A549 (cell line): ENCODE results near the gene RABGAP1L. TPM values are rescaled to one million over a fixed set of nuclear protein-coding genes. Genes with fewer than 3 reads are reported as not detected.

Source experiments
- ATAC-seq, 2 experiments: fragments of 200-7000 bp in 1 of 2; fragments of >200 bp in 1 of 2; cut with Nextera tagmentation in 1 of 2; cut with Tn5 transposase in 1 of 2; 3 replicates each; pipeline versions ENCODE4 v1.8.0 to v1.9.1; 2018 to 2020; ENCODE audit warnings: mild to moderate bottlenecking in 1 of 2, moderate library complexity in 1 of 2
- CTCF ChIA-PET: fragments of 300-600 bp; sonication (Branson Sonifier 250); formaldehyde crosslinking; extraction: SDS; loops from one replicate; lab custom pipeline; 2021; ENCODE audit warnings: antibody characterized with exemption, inconsistent platforms; lab: Yijun Ruan, JAX
- POLR2A ChIA-PET: fragments of 350-600 bp; formaldehyde crosslinking; extraction: SDS; loops from one replicate; lab custom pipeline; 2021; ENCODE audit warnings: antibody characterized with exemption, inconsistent platforms; lab: Yijun Ruan, JAX
- DNase-seq, 2 experiments: peaks; one replicate each; pipeline versions ENCODE4 v3.0.0 to v3.0.0-alpha.2; 2011 to 2016; ENCODE audit warnings: low read depth in 1 of 2, low spot score in 1 of 2
- FAIRE-seq: peaks from 2 replicates; lab custom pipeline; 2011; peaks lifted over from hg19 to GRCh38; lab: Jason Lieb, UNC
- H3K27ac ChIP-seq, 2 experiments: fragments of >200 bp; sonication (Bioruptor Twin); formaldehyde crosslinking; 3 replicates each; pipeline ENCODE4 v1.5.1; 2016 to 2017
- H3K4me1 ChIP-seq: fragments of >200 bp; sonication (Bioruptor Twin); formaldehyde crosslinking; 3 replicates; pipeline ENCODE4 v1.6.1; 2016
- H3K4me2 ChIP-seq: fragments of >200 bp; sonication (Bioruptor Twin); formaldehyde crosslinking; 3 replicates; pipeline ENCODE4 v1.6.1; 2016
- H3K4me3 ChIP-seq: fragments of >200 bp; sonication (Bioruptor Twin); formaldehyde crosslinking; 3 replicates; pipeline ENCODE4 v1.5.1; 2016
- H3K9me3 ChIP-seq: fragments of >200 bp; sonication (Bioruptor Twin); formaldehyde crosslinking; 3 replicates; pipeline ENCODE4 v1.6.1; 2016
- BHLHE40 ChIP-seq: IDR thresholded peaks from 2 replicates; pipeline ENCODE4 v1.6.1; 2012; ENCODE audit warnings: low read depth, low read length, inconsistent platforms
- CBX2 ChIP-seq: fragments of 200-600 bp; sonication (generic); IDR thresholded peaks from 2 replicates; pipeline ENCODE4 v1.6.1; 2016; ENCODE audit warnings: low read depth, mild to moderate bottlenecking, borderline replicate concordance
- CEBPB ChIP-seq, 2 experiments: fragments of >200 bp in 1 of 2; sonication (Bioruptor Twin) in 1 of 2; formaldehyde crosslinking in 1 of 2; IDR thresholded peaks; 2 replicates each; pipeline ENCODE4 v1.6.1; 2012 to 2016
- CHD4 ChIP-seq: fragments of 200-600 bp; sonication (generic); IDR thresholded peaks from 2 replicates; pipeline ENCODE4 v1.6.1; 2016; ENCODE audit warnings: antibody characterized with exemption, mild to moderate bottlenecking, borderline replicate concordance
- EHMT2 ChIP-seq: fragments of 200-600 bp; sonication (generic); IDR thresholded peaks from 2 replicates; pipeline ENCODE4 v1.6.1; 2016; ENCODE audit warnings: antibody characterized with exemption, low read depth, mild to moderate bottlenecking, moderate library complexity
- FOSB ChIP-seq: fragments of 250-450 bp; sonication (Bioruptor Pico); IDR thresholded peaks from 2 replicates; pipeline ENCODE4 v1.5.0; 2020; ENCODE audit warnings: mild to moderate bottlenecking, moderate library complexity
- HMGXB4 ChIP-seq: fragments of 250-450 bp; sonication (Bioruptor Pico); IDR thresholded peaks from 2 replicates; pipeline ENCODE4 v1.5.0; 2021; ENCODE audit warnings: mild to moderate bottlenecking, moderate library complexity, borderline replicate concordance
- JUN ChIP-seq, 2 experiments: fragments of >200 bp; sonication (Bioruptor Twin); formaldehyde crosslinking; IDR thresholded peaks; 2 replicates in 1 of 2; 3 replicates in 1 of 2; pipeline ENCODE4 v1.6.1; 2016 to 2017
- KDM1A ChIP-seq: fragments of 200-600 bp; sonication (generic); IDR thresholded peaks from 2 replicates; pipeline ENCODE4 v1.6.1; 2016; ENCODE audit warnings: low read depth, mild to moderate bottlenecking
- MAFK ChIP-seq: fragments of 450-650 bp; IDR thresholded peaks from 2 replicates; pipeline ENCODE4 v1.6.1; 2014; ENCODE audit not compliant: partially characterized antibody
- MAX ChIP-seq: IDR thresholded peaks from 2 replicates; pipeline ENCODE4 v1.6.1; 2012
- NFE2L2 ChIP-seq: fragments of 150-350 bp; conservative IDR thresholded peaks from 2 replicates; pipeline ENCODE4 v1.6.1; 2014; ENCODE audit warnings: low read length
- NPAS2 ChIP-seq: fragments of 250-450 bp; sonication (Bioruptor Pico); IDR thresholded peaks from 2 replicates; pipeline ENCODE4 v1.8.0; 2022; ENCODE audit warnings: mild to moderate bottlenecking, moderate library complexity, borderline replicate concordance
- NR3C1 ChIP-seq: fragments of >200 bp; sonication (Bioruptor Twin); formaldehyde crosslinking; IDR thresholded peaks from 3 replicates; pipeline ENCODE4 v1.6.1; 2017
- PHF8 ChIP-seq: fragments of 200-600 bp; sonication (generic); IDR thresholded peaks from 2 replicates; pipeline ENCODE4 v1.6.1; 2016; ENCODE audit warnings: low read depth, mild to moderate bottlenecking, antibody characterized with exemption, moderate library complexity, borderline replicate concordance
- RAD21 ChIP-seq, 2 experiments: fragments of >200 bp in 1 of 2; sonication (Bioruptor Twin) in 1 of 2; formaldehyde crosslinking in 1 of 2; IDR thresholded peaks in 1 of 2; conservative IDR thresholded peaks in 1 of 2; 2 replicates in 1 of 2; 3 replicates in 1 of 2; pipeline ENCODE4 v1.6.1; 2012 to 2018; ENCODE audit warnings: inconsistent platforms in 1 of 2
- RARB ChIP-seq: fragments of 250-450 bp; sonication (Bioruptor Pico); IDR thresholded peaks from 2 replicates; pipeline ENCODE4 v1.8.0; 2021; ENCODE audit warnings: mild to moderate bottlenecking, moderate library complexity
- REST ChIP-seq: fragments of 200-600 bp; sonication (generic); IDR thresholded peaks from 2 replicates; pipeline ENCODE4 v1.6.1; 2016; ENCODE audit warnings: antibody characterized with exemption, mild to moderate bottlenecking, moderate library complexity
- RFX5 ChIP-seq: fragments of 450-650 bp; IDR thresholded peaks from 2 replicates; pipeline ENCODE4 v1.7.1; 2014; ENCODE audit warnings: antibody characterized with exemption, mild to moderate bottlenecking, moderate library complexity
- RNF2 ChIP-seq: fragments of 200-600 bp; sonication (generic); IDR thresholded peaks from 2 replicates; pipeline ENCODE4 v1.6.1; 2016; ENCODE audit warnings: low read depth, mild to moderate bottlenecking, antibody characterized with exemption, moderate library complexity, borderline replicate concordance
- ZNF302 ChIP-seq: fragments of 250-450 bp; sonication (Bioruptor Pico); IDR thresholded peaks from 2 replicates; pipeline ENCODE4 v1.9.0; 2021; ENCODE audit warnings: inconsistent platforms, mild to moderate bottlenecking, moderate library complexity
- WGBS: methylation state at CpG from one replicate; pipeline ENCODE4 v1.1.6; 2017; ENCODE audit errors: missing lambda C conversion rate; 5-methylcytosine and 5-hydroxymethylcytosine counted together
- polyA plus RNA-seq, 4 experiments: library from polyadenylated mRNA; depleted of rRNA in 3 of 4; stranded (reverse); fragments of >200 nt; fragmentation: RNase III in 1 of 4; extraction: RNeasy Plus Mini Kit Qiagen cat#74134 plus additional on column Dnase treatment in 1 of 4; gene quantifications; 2 replicates in 3 of 4; 3 replicates in 1 of 4; pipeline ENCODE4 v1.2.3, GENCODE V29; 2011 to 2017
- TF ChIP-seq, protein P1 (sequence below): IDR thresholded peaks from 2 replicates; pipeline ENCODE4 v1.6.1; 2012
- TF ChIP-seq, protein P2 (sequence below): fragments of 250-450 bp; sonication (Bioruptor Pico); IDR thresholded peaks from 2 replicates; pipeline ENCODE4 v1.5.0; 2020; ENCODE audit warnings: low read depth, mild to moderate bottlenecking, moderate library complexity
- TF ChIP-seq, protein P3 (sequence below): fragments of >200 bp; sonication (Bioruptor Twin); formaldehyde crosslinking; IDR thresholded peaks from 3 replicates; pipeline ENCODE4 v1.6.1; 2016

The RABGAP1L gene
- polyA plus RNA-seq, 2 of the 4 experiments (the other 2 are of a cell fraction) = 8.2 to 18.6 TPM

DNA sequence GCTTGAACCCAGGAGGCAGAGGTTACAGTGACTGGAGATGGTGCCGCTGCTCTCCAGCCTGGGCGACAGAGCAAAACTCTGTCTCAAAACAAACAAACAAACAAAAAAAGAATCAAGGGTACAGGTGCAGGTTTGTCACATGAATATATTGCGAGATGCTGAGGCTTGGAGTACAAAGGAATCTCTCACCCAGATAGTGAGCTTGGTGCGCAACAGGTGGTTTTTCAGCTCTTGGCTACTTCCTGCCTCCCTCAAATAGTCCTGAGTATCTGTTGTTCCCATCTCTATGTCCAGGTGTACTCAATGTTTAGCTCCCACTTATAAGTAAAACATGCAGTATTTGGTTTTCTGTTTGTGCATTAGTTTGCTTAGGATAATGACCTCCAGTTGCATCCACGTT lies 666.5 kb downstream of the RABGAP1L start:
- no peak overlapping the region for H3K4me3 ChIP-seq
- H3K4me1 ChIP-seq = no peaks in the 10 kb centered on the region
- ChIA-PET POLR2A (no interaction called here), CTCF (no interaction called here)
- H3K27ac ChIP-seq = no peak overlapping the region
- H3K4me2 ChIP-seq = no peak overlapping the region
- FAIRE-seq = no peak
- TF ChIP-seq CHD4 (no peak), NR3C1 (no peak), HMGXB4 (CRISPR knock-in tag) (no peak), BHLHE40 (no peak), RFX5 (no peak), PHF8 (no peak), KDM1A (no peak), REST (no peak), NPAS2 (CRISPR knock-in tag) (no peak), MAFK (no peak), JUN (IDR thresholded peaks at IDR 0.05) (no peak), RNF2 (no peak), FOSB (CRISPR knock-in tag) (no peak), CBX2 (no peak)
- TF ChIP-seq, protein P1, sequence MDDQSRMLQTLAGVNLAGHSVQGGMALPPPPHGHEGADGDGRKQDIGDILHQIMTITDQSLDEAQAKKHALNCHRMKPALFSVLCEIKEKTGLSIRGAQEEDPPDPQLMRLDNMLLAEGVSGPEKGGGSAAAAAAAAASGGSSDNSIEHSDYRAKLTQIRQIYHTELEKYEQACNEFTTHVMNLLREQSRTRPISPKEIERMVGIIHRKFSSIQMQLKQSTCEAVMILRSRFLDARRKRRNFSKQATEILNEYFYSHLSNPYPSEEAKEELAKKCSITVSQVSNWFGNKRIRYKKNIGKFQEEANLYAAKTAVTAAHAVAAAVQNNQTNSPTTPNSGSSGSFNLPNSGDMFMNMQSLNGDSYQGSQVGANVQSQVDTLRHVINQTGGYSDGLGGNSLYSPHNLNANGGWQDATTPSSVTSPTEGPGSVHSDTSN = no peak
- TF ChIP-seq, protein P2, sequence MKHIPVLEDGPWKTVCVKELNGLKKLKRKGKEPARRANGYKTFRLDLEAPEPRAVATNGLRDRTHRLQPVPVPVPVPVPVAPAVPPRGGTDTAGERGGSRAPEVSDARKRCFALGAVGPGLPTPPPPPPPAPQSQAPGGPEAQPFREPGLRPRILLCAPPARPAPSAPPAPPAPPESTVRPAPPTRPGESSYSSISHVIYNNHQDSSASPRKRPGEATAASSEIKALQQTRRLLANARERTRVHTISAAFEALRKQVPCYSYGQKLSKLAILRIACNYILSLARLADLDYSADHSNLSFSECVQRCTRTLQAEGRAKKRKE (CRISPR knock-in tag) = no peak
- ATAC-seq = no peak
- no peak for DNase-seq
- 89% methylated on average over 5 of the region's 5 CpGs for WGBS
- no peaks in the 10 kb centered on the region for H3K9me3 ChIP-seq

GRCh38 chr1:174828264-174828663 lies 668.9 kb downstream of the RABGAP1L start:
- FAIRE-seq = no peak
- Histone ChIP-seq H3K9me3 (no peaks in the 10 kb centered on the region), H3K4me1 (no peaks in the 10 kb centered on the region), H3K4me3 (no peak overlapping the region), H3K27ac (no peak overlapping the region), H3K4me2 (no peak overlapping the region)
- 51% methylated on average over 3 of the region's 3 CpGs for WGBS
- POLR2A ChIA-PET = no interaction called here
- CTCF ChIA-PET = no interaction called here
- no peak for DNase-seq
- no peak for ATAC-seq
- no peak for TF ChIP-seq RFX5
- TF ChIP-seq, protein P3, sequence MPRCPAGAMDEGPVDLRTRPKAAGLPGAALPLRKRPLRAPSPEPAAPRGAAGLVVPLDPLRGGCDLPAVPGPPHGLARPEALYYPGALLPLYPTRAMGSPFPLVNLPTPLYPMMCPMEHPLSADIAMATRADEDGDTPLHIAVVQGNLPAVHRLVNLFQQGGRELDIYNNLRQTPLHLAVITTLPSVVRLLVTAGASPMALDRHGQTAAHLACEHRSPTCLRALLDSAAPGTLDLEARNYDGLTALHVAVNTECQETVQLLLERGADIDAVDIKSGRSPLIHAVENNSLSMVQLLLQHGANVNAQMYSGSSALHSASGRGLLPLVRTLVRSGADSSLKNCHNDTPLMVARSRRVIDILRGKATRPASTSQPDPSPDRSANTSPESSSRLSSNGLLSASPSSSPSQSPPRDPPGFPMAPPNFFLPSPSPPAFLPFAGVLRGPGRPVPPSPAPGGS = no peak
- TF ChIP-seq MAFK = no peak
- TF ChIP-seq EHMT2 = no peak
- TF ChIP-seq MAX = no peak
- TF ChIP-seq CEBPB (IDR thresholded peaks at IDR 0.05) = no peak
- no peak for TF ChIP-seq RAD21 (conservative IDR thresholded peaks at IDR 0.05 in 1 of 2, IDR thresholded peaks at IDR 0.05 in 1 of 2)
- no peak for TF ChIP-seq CHD4
- TF ChIP-seq, protein P2 (CRISPR knock-in tag) = no peak
- TF ChIP-seq NFE2L2 = no peak
- TF ChIP-seq RARB (CRISPR knock-in tag) = no peak
- no peak for TF ChIP-seq ZNF302 (CRISPR knock-in tag)
